Motor neuron (in vitro differentiated cells): ENCODE data around the gene ATP5PB. TPM values are rescaled to one million over a fixed set of nuclear protein-coding genes. Genes with fewer than 3 reads are reported as not detected.

ENCODE experiments used
- ATAC-seq, 8 experiments: fragments of 200-7000 bp; cut with Tn5 transposase; replicated peaks in 6 of 8; 2 replicates each; pipeline ENCODE4 v1.8.0; 2021; ENCODE audit warnings: mild to moderate bottlenecking in 8 of 8, moderate library complexity in 8 of 8
- H3K27ac ChIP-seq, 2 donors: fragments of 250-450 bp; sonication (Bioruptor Pico); 2 replicates each; pipeline ENCODE4 v1.9.0; 2021; ENCODE audit warnings: antibody characterized with exemption in 2 of 2, mild to moderate bottlenecking in 2 of 2, moderate library complexity in 1 of 2
- H3K4me1 ChIP-seq, 2 donors: fragments of 250-450 bp; sonication (Bioruptor Pico); replicated peaks in 1 of 2; 2 replicates each; pipeline ENCODE4 v1.6.1; 2021; ENCODE audit warnings: antibody characterized with exemption in 2 of 2, mild to moderate bottlenecking in 2 of 2, moderate library complexity in 1 of 2
- H3K4me3 ChIP-seq, 5 donors: fragments of 250-450 bp; sonication (Bioruptor Pico); 2 replicates each; pipeline ENCODE4 v1.9.0; 2021; ENCODE audit warnings: antibody characterized with exemption in 5 of 5, mild to moderate bottlenecking in 5 of 5, moderate library complexity in 4 of 5
- WGBS, 10 experiments: fragments of 450-650 bp; shearing (Covaris generic); methylation state at CpG; one replicate each; pipeline ENCODE4 v1.0.0; 2022; 5-methylcytosine and 5-hydroxymethylcytosine counted together
- in situ Hi-C, 9 experiments: fragments of 400-800 bp; cut with MboI; loops; one replicate each; pipeline ENCODE4 v1.15.0; 2021; ENCODE audit warnings: low sequenced_read_pairs in 9 of 9, low pct_unique_long_range_greater_than_20kb in 2 of 9; ENCODE audit not compliant: unreplicated experiment in 9 of 9
- total RNA-seq, 8 experiments: library from RNA; unstranded; fragments of 300-600 nt; gene quantifications; 2 replicates each; pipeline versions ENCODE4 v1.2.3 to v1.2.4, GENCODE V29; 2022

Gene ATP5PB
- total RNA-seq, 8 experiments from 2014 or later = 219 to 363 (median 246) TPM

DNA sequence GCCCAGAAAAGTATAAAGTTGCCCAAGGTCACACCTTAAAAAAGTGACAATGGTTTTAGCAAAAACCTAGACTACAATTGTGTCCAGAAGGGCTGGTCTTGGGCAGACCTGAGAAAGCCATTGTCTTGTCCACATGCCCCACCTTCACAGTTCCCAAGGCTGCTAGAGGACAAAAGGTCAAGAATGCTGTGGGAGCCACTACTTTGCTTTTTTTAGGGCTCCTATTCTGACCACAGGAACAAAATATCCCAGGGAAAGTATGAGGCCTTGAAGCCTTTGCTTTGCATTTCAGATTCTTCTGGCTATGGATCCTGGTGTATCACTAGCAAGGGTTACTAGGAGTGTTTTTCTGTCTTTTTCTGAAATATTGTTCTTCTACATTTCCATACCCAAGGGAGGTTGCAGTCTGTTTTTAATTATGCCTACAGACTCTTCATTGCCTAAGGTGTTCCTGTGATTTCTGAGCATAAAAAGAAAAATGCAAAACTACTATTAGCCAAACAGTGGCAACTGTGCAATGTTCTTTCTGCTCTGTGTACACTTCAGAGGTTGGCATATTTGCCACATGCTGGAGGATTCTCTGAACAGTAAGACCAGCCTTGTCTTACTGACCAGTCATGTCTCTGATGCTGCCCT, 35.2 kb downstream of the ATP5PB start:
- in situ Hi-C loops = loop anchor here in 4 of 9 experiments (10.0 to 25.0 kb wide), 3 partner anchors 253 to 278 kb away; partner anchors contain the start of genes DDX20 (in 3 of the 4) and INKA2 (in 1 of the 4)
- Histone ChIP-seq H3K4me1 (no peaks in the 10 kb centered on the region), H3K27ac (no peak overlapping the region), H3K4me3 (no peak overlapping the region)
- peak in 4 of 8 experiments; percentile 24 to 74 (median 54) for ATAC-seq

DNA sequence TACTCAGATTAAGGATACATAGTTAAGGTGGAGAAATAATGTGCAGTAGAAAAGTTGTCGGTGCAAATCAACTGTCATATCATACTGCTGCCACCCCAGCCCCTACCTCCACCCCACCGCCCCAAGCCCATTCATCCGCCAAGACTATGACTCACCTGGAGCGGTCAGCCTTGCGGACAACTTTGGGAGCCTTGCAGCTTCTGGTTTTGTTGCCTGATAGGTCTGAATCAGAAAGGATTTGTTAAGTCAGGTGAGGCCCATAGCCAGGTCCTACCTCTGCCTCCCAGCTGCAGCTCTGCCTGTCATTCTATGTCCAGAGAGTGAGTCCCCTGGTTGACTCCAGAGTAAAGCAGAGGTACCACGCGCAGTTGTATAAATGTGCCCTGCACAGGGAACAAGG, 37.2 kb downstream of the ATP5PB start:
- H3K4me3 ChIP-seq = no peak overlapping the region
- no peaks in the 10 kb centered on the region for H3K4me1 ChIP-seq
- no peak overlapping the region for H3K27ac ChIP-seq
- no peak for ATAC-seq
- in situ Hi-C loops = loop anchor here in 4 of 9 experiments (10.0 to 25.0 kb wide), 3 partner anchors 251 to 276 kb away; partner anchors contain the start of genes DDX20 (in 3 of the 4) and INKA2 (in 1 of the 4)
- 20 to 100% (median 93%) methylated on average over 1 to 6 of the region's 7 CpGs; no CpG with 5 or more reads in 5 of the 10 experiments for WGBS, 10 experiments

DNA sequence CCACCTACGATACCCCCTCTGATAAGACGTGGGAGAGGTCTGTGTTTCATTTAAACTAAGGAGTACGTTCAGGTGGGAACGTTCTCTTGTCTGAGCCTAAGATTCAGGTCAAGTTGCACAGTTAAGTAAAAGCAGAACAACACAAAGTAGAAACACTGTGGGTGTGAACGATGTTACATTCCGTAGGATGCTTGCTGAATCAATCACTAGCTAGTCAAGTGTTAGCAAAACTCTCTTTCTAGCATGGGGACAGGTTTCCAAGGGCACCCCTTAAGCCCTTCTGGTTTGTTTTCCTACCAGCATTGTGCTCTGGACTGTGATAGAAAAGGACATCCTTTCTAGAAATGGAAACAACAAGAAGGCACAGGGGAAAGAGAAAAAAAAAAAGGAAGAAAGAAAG, 37.9 kb downstream of the ATP5PB start:
- no peak overlapping the region for H3K4me3 ChIP-seq
- WGBS, 10 experiments = 55 to 90% (median 72%) methylated on average over 2 to 6 of the region's 6 CpGs; no CpG with 5 or more reads in 2 of the 10 experiments
- no peak overlapping the region for H3K27ac ChIP-seq
- H3K4me1 ChIP-seq = no peaks in the 10 kb centered on the region
- in situ Hi-C loops = loop anchor here in 4 of 9 experiments (10.0 to 25.0 kb wide), 3 partner anchors 250 to 275 kb away; partner anchors contain the start of genes DDX20 (in 3 of the 4) and INKA2 (in 1 of the 4)
- ATAC-seq = peak in 1 of 8 experiments; percentile 71

DNA sequence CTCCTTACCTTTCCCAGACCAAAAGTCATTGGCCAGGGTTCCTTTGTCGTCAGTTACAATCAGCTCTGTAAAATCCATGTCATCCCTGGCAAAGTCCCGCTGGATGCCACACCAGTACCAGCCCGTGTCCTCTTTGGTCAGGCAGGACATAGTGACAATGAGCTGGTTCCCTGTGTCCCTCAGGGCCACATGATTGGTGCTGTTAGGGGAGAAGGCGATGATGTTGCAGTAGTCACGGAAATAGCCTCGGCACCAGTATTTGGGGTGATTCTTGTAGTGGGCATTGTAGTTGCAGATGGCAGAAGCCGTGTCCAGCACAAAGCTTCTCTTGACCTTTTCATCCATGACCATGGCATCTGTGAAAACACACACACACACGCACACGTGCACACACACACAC, 39.4 kb downstream of the ATP5PB start:
- Histone ChIP-seq H3K4me3 (no peak overlapping the region), H3K4me1 (no peaks in the 10 kb centered on the region), H3K27ac (no peak overlapping the region)
- ATAC-seq = no peak
- 40 to 100% (median 88%) methylated on average over 1 to 7 of the region's 9 CpGs; no CpG with 5 or more reads in 1 of the 10 experiments for WGBS, 10 experiments
- in situ Hi-C loops = loop anchor here in 4 of 9 experiments (10.0 to 25.0 kb wide), 3 partner anchors 249 to 274 kb away; partner anchors contain the start of genes DDX20 (in 3 of the 4) and INKA2 (in 1 of the 4)

DNA sequence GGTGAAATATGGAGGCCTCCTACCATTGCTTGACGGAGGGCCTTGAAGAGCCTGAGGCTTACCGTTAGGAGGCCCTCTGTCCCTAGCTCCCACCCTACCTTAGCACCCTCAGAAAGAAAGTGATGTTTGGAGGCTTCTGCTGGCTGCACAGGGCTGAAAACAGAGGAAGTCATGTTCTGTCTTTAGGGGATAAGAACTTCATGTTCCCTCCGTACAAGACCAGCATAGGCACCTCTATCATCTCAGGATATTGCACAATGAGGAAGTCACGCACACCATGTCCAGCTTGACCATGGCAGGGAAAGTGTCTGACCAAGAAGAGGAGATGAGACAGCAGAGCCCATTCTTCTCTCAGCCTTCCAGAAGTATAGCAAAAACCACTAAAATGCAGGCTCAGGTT, 40.3 kb downstream of the ATP5PB start:
- H3K27ac ChIP-seq = no peak overlapping the region
- H3K4me1 ChIP-seq = no peaks in the 10 kb centered on the region
- no peak for ATAC-seq
- in situ Hi-C loops = loop anchor here in 4 of 9 experiments (10.0 to 25.0 kb wide), 3 partner anchors 248 to 273 kb away; partner anchors contain the start of genes DDX20 (in 3 of the 4) and INKA2 (in 1 of the 4)
- 52 to 100% (median 84%) methylated on average over 1 to 3 of the region's 4 CpGs; no CpG with 5 or more reads in 3 of the 10 experiments for WGBS, 10 experiments
- no peak overlapping the region for H3K4me3 ChIP-seq

DNA sequence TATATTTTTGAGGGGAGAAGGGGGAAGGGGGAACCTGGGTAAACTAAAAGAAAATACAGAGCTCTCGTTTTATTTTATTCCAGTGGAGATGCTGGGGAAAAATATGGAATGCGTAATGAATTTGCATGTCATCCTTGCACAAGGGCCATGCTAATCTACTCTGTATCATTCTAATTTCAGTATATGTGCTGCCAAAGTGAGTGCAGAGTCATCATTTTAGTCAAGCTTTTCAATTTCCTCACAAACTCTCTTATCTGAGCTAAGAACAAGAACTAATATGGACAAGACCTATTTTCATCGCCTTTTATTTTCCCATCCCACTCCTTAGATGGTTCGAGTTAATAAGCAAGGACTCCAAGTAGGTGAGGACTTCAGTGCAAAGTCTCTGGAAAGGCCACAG, 41.0 kb downstream of the ATP5PB start:
- no peak overlapping the region for H3K4me3 ChIP-seq
- H3K4me1 ChIP-seq = no peaks in the 10 kb centered on the region
- in situ Hi-C loops = loop anchor here in 3 of 9 experiments (25.0 kb wide), 2 partner anchors 247 to 272 kb away; partner anchors contain the start of genes DDX20 (in 2 of the 3) and INKA2 (in 1 of the 3)
- no peak for ATAC-seq
- no peak overlapping the region for H3K27ac ChIP-seq
- 20 to 100% (median 75%) methylated on average over 1 to 4 of the region's 4 CpGs for WGBS, 10 experiments

DNA sequence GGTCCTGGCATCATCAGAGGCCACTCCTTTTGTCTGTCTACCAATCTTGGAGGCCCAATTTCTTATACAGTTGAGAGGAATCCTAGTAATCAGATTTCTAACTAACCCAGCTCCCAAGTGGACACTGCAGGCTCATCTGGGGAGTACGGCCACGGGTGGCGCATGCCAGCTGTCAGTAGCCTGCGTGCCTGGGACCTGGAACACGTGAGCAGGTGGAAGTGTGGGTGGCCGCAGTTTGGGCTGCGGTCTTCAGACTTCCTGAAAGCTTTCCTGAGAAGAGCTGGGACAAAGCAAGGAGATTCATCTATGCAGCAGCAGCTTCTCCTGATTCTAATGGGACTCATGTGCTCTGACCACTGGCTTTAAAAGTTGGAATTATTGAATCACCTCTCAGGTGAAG, 41.8 kb downstream of the ATP5PB start:
- WGBS, 10 experiments = 80 to 100% (median 83%) methylated on average over 1 to 4 of the region's 7 CpGs; no CpG with 5 or more reads in 6 of the 10 experiments
- H3K4me3 ChIP-seq = no peak overlapping the region
- no peak overlapping the region for H3K27ac ChIP-seq
- no peaks in the 10 kb centered on the region for H3K4me1 ChIP-seq
- in situ Hi-C loops = loop anchor here in 3 of 9 experiments (25.0 kb wide), 2 partner anchors 246 to 271 kb away; partner anchors contain the start of genes DDX20 (in 2 of the 3) and INKA2 (in 1 of the 3)
- no peak for ATAC-seq

DNA sequence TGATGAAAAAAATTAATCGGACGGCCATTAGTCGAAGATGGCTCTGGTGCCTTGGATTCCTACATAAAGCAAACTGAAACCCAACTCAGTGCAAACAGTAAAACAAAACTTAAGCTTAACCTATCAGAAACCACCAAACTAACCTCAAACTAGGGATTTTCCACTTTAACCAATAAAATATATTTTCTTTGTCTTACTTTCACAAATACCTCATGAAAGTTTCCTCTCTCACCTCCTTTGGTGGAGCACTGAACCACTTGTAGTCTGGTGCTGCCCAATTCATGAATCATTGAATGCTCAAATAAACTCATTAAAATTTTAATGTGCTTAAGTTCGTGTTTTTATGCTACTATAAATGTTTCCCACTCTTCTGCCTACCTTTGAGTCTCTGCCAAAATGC, 47.1 kb downstream of the ATP5PB start:
- no peak overlapping the region for H3K4me3 ChIP-seq
- ATAC-seq = no peak
- H3K27ac ChIP-seq = no peak overlapping the region
- in situ Hi-C loops = loop anchor here in 3 of 9 experiments (25.0 kb wide), 2 partner anchors 241 to 266 kb away; partner anchors contain the start of genes DDX20 (in 2 of the 3) and INKA2 (in 1 of the 3)
- WGBS, 10 experiments = 17 to 100% (median 78%) methylated on average over 1 to 4 of the region's 4 CpGs
- H3K4me1 ChIP-seq = no peaks in the 10 kb centered on the region

DNA sequence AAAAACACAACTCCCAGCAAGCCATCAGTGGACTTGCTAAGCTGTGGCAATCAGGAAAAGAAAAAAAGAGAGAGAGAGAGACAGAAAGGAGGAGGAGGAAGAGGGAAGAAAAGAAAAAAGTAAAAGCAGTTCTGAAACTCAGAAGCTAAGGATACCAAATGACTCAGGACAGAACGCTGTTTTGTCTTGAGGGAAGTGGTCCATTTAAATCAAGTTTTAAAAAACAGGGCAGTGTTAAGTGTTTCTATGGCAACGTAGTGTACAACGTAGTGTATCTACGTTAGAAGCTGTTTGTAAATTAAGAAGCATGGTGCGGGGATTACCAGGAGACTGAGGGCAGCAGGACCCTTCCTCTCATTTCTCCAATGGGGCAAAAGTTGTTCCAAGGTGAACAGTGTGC, 48.3 kb downstream of the ATP5PB start:
- WGBS, 10 experiments = 44 to 84% (median 67%) methylated on average over 2 to 5 of the region's 5 CpGs; no CpG with 5 or more reads in 1 of the 10 experiments

DNA sequence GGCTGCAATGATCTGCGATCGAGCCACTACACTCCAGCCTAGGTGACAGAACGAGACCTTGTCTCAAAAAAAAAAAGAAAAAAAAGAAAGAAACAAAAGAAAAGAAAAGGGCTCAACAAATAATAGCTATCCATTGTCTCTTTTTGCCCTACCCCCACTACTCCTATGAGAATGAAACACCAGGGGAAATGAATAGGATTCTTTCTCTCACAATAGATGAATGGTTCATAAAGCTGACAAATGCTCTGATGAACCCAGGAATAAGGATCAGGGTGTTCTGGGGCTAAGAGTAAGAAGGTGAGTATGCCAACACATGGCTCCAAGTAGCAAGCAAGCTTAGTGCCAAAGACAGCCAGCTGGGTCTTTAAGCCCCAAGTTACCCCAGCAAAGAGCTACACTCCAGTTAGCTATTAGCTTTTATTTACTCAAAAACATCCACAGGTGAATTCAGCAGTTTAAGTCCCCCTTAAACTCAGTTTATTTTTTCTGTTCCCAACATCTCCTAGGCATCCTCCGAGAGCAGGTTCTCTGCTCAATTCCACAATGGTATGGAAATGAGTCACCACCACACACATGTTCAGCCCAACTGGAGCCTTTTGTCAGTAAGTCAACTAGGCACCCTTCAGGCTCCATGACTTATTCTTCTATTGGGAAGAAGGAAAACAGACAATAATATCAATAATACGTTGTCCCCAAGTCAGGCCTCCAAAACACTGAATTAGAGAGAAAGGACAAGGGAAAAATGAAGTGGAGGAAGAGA, 49.9 kb downstream of the ATP5PB start:
- WGBS, 10 experiments = 0 to 86% (median 72%) methylated on average over 1 to 5 of the region's 5 CpGs; no CpG with 5 or more reads in 1 of the 10 experiments
- Histone ChIP-seq H3K27ac (no peak overlapping the region), H3K4me1 (no peaks in the 10 kb centered on the region), H3K4me3 (no peak overlapping the region)
- in situ Hi-C loops = loop anchor here in 3 of 9 experiments (25.0 kb wide), 2 partner anchors 238 to 263 kb away; partner anchors contain the start of genes DDX20 (in 2 of the 3) and INKA2 (in 1 of the 3)
- ATAC-seq = no peak

More for the DNA sequence above, 48.3 kb downstream of the ATP5PB start:
- no peak overlapping the region for H3K27ac ChIP-seq
- in situ Hi-C loops = loop anchor here in 3 of 9 experiments (25.0 kb wide), 2 partner anchors 240 to 265 kb away; partner anchors contain the start of genes DDX20 (in 2 of the 3) and INKA2 (in 1 of the 3)
- H3K4me1 ChIP-seq = no peaks in the 10 kb centered on the region
- H3K4me3 ChIP-seq = no peak overlapping the region
- no peak for ATAC-seq

DNA sequence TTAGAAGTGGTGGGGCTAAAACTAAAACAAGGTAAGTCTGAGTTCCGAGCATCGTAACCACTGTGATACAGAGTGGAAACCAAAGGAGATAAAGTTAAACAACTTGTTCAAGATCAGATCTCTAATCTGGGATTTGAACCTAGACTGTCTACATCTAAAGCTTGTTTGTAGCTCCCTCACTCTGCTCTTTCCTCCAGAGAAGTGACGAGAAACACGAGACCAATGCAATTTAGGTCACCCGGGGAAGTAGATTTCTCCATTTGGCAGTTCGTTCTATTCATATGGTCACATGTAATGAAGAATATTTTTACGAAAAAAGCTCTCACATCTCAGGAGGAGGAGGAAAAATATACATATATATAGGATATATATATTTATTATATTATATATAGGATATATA, 52.4 kb downstream of the ATP5PB start:
- no peak for ATAC-seq
- no peak overlapping the region for H3K27ac ChIP-seq
- WGBS, 10 experiments = 44 to 94% (median 77%) methylated on average over 3 to 7 of the region's 7 CpGs; no CpG with 5 or more reads in 1 of the 10 experiments
- no peaks in the 10 kb centered on the region for H3K4me1 ChIP-seq
- H3K4me3 ChIP-seq = no peak overlapping the region
- in situ Hi-C loops = loop anchor here in 6 of 9 experiments (10.0 to 25.0 kb wide), 5 partner anchors 153 to 861 kb away; partner anchors contain the start of genes DDX20 (in 3 of the 6) and INKA2 (in 1 of the 6)

DNA sequence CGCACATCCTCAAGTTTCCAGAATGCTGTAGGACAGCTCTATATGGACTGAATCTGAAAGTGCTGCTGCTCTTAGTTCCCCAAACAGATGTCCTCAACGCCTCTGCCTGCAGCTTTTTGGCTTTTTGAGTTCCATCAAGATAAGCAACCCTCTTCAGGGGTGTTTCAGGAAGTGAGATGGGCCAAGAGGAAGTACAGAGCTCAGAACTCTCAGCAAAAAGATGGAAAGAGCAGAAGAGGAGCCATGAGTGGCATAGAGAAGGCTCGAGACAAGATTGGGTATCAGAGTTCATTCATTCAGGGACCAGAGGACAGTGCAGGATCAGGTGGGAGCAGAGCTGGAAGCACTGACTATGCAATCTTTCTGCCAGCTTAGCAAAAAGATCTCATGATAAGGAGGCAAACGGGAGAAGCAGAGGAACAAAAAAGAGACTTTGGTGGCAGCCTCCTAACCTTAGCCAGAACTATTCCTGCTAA, 54.4 kb downstream of the ATP5PB start, which contains the start of the genes ADORA3 and TMIGD3:
ADORA3 (minus strand) TSS at position 49 of the 476 bp plus-strand sequence. CDS start 279 bp downstream, outside the sequence.
TMIGD3 (minus strand) TSS at position 49 of the 476 bp plus-strand sequence. CDS start 279 bp downstream, outside the sequence.
- WGBS, 10 experiments = 20 to 93% (median 63%) methylated on average over 1 to 3 of the region's 4 CpGs; no CpG with 5 or more reads in 1 of the 10 experiments
- Histone ChIP-seq H3K4me1 (peaks cover 11 to 15% of the 10 kb centered on the region in 2 donors), H3K4me3 (no peak within 1 kb of the TSS), H3K27ac (no peak within 1 kb of the TSS)
- in situ Hi-C loops = loop anchor here in 6 of 9 experiments (10.0 to 25.0 kb wide), 5 partner anchors 151 to 859 kb away; partner anchors contain the start of genes DDX20 (in 3 of the 6) and INKA2 (in 1 of the 6)
- ATAC-seq = no peak
